Cardiac fibroblast (primary cell): ENCODE measurements around the gene SNX20.

ENCODE experiments used
- DNase-seq, 2 donors: peaks; one replicate each; pipeline versions ENCODE4 v3.0.0 to v3.0.0-alpha.2; 2010; ENCODE audit warnings: low read depth in 2 of 2
- H3K4me3 ChIP-seq, 2 donors: replicated peaks in 1 of 2; 1 replicate in 1 of 2; 2 replicates in 1 of 2; pipeline ENCODE4 v1.5.1; 2011; ENCODE audit warnings: low read depth in 2 of 2, low read length in 2 of 2, mild to moderate bottlenecking in 2 of 2, moderate library complexity in 1 of 2
- CTCF ChIP-seq: IDR thresholded peaks from one replicate; pipeline ENCODE4 v1.5.1; 2011; ENCODE audit warnings: low read depth, mild to moderate bottlenecking, low read length, inconsistent platforms

SNX20 gene

GRCh38 chr16:50681021-50681885, at the start of gene SNX20:
SNX20 (minus strand) TSS chr16:50681312; CDS start chr16:50677526, 3,786 bp downstream.
- H3K4me3 ChIP-seq: no peak within 1 kb of the TSS
- TF ChIP-seq CTCF: no peak
- DNase-seq: no peak

- no peak overlapping the region for H3K4me3 ChIP-seq
- no peak for TF ChIP-seq CTCF
- peak in 1 of 2 donors; percentile 24 for DNase-seq
Observed at GRCh38 chr16:50724306-50724705, 43.2 kb upstream of the SNX20 start.

GRCh38 chr16:50722960-50723359, 41.8 kb upstream of the SNX20 start:
- no peak for DNase-seq
- no peak for TF ChIP-seq CTCF
- no peak overlapping the region for H3K4me3 ChIP-seq

- DNase-seq: no peak
- H3K4me3 ChIP-seq: no peak overlapping the region
- TF ChIP-seq CTCF: no peak
Observed at GRCh38 chr16:50722405-50722737, 41.3 kb upstream of the SNX20 start.

- TF ChIP-seq CTCF: no peak
- no peak for DNase-seq
- H3K4me3 ChIP-seq: no peak overlapping the region
Observed at GRCh38 chr16:50721549-50722404, 40.7 kb upstream of the SNX20 start.

- TF ChIP-seq CTCF: no peak
Observed at GRCh38 chr16:50719401-50720337, 38.6 kb upstream of the SNX20 start.

More at GRCh38 chr16:50719401-50720337, 38.6 kb upstream of the SNX20 start:
- H3K4me3 ChIP-seq: no peak overlapping the region
- DNase-seq: no peak
